GM18507 (cell line): ENCODE measurements around the gene ATG4A.
A peak's percentile ranks its signal among the peaks of the same experiment; 100 is the strongest.

ENCODE experiments used
- DNase-seq: peaks from one replicate; pipeline ENCODE4 v3.0.0; 2011; ENCODE audit warnings: low read depth; ENCODE audit not compliant: insufficient read length; ENCODE audit errors: extremely low spot score
- FAIRE-seq: peaks from 2 replicates; lab custom pipeline; 2011; peaks lifted over from hg19 to GRCh38; lab: Jason Lieb, UNC

Gene ATG4A, protein sequence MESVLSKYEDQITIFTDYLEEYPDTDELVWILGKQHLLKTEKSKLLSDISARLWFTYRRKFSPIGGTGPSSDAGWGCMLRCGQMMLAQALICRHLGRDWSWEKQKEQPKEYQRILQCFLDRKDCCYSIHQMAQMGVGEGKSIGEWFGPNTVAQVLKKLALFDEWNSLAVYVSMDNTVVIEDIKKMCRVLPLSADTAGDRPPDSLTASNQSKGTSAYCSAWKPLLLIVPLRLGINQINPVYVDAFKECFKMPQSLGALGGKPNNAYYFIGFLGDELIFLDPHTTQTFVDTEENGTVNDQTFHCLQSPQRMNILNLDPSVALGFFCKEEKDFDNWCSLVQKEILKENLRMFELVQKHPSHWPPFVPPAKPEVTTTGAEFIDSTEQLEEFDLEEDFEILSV

DNA sequence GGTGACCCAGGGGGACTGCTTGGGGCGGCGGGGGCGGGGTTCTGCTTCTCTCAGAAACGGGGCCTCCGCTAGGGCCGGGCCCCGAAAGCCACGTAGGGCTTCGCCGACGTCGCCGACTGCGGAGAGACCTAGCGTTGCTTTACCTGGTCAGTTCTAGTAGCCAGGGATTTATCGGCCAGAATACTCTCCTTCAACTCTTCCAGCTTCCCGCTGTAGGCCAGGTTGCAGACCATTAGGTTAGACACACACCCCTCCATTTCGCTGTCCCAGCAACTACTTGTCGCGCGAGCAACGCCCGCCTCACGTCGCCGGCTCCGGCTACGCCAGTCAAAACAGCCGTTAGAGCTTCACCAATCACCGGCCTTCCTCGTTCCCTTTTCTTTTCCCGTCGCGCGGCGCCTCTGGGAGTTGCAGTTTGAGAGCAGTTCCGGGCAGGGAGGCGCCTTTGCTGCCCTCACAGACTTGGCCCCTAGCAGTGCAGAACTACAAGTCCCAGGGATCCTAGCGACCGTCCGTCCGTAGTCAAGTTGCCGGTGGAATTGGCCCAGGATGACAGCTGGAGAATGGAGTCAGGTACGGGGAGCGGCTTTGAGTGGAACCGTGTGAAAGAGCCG is at the start of gene ATG4A, which contains the start of gene PSMD10:
Gene ATG4A, plus strand, starts transcription at position 515 of the 614 bp plus-strand sequence. Its CDS starts 49 bp downstream, at position 564.
Gene PSMD10, minus strand, starts transcription at position 279 of the 614 bp plus-strand sequence. Its CDS starts 22 bp downstream, at position 257.
- DNase-seq (peak; percentile 48), FAIRE-seq (peak; percentile 97)

DNA sequence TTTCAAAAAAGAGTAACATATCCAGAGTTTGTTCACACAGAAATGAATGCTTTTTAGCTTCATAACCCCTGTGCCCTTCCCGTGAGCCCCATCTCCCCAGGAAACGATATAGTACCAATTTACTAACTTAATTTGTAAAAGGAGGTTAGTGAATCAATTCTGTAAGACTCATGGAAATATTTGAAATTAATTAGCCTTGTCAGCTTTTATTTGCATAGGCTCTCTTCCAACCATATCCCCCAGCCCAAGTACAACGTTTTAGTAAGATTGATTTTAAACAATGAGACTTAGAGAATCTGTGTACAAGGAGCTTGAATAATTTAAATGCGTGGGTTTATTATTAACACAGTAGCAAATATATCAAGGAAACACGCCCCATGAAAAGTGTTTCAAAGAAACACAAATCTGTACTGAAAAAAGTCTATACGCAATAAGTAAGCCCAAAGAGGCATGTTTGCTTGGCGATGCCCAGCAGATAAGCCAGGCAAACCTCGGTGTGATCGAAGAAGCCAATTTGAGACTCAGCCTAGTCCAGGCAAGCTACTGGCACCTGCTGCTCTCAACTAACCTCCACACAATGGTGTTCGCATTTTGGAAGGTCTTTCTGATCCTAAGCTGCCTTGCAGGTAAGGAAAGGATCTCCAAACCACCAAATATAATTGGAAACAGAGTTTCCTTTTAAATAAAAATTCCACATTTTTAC is 46.9 kb upstream of the ATG4A start, which contains the start of gene VSIG1:
Gene VSIG1, plus strand, starts transcription at position 512 of the 703 bp plus-strand sequence. Its CDS starts 66 bp downstream, at position 578.
- no peak for FAIRE-seq
- DNase-seq, result no peak

DNA sequence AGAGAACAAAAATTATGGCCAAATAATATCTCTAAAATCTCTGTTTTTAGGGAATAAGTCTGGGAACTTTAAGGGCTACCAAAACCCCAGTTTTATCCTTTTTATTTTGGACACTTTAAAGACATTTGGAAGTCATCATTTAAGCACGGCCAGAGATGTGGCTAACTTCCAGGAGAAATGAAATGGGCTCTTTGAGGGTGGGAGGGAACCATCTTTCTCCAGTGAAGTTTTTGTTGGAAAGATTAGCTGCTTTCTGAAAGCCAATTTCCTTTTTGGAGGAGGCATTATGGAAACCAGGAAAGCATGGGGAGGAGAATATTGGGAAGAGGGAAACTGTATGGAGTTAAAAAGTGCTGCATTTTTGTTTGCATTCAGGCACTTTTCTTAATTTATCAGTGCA is 41.9 kb upstream of the ATG4A start:
- DNase-seq (no peak), FAIRE-seq (no peak)

DNA sequence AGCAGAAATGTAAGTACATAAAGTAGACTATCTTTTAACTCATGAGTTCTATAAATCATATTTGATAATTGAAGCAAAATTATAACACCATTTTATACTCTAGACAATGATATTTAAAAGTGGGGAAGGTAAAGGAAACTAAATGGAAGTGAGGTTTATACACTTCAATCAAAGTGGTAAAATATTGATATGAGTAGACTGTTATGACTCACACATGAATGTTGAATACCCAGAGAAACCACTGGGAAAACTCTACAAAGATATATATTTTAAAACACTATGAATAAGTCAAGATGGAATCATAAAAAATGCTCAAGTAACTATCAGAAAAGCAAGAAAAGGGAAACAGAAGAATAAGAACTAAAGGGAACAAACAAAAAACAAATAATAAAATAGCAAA is 38.4 kb upstream of the ATG4A start:
- FAIRE-seq, result no peak
- no peak for DNase-seq

DNA sequence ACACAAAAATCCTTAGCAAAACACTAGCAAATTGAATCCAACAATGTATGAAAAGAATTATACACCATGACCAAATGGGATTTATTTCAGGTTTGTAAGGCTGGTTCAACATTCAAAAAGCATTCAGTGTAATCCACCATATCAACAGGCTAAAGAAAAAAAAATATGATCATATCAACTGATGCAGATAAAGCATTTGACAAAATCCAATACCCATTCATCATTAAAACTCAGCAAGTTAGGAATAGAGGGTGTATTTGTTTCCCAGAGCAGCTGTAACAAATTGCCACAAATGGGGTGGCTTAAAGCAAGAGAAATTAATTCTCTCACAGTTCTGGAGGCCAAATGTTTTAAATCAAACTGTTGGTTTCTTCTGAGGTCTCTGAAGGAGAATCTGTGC is 36.0 kb upstream of the ATG4A start:
- DNase-seq (no peak), FAIRE-seq (no peak)

DNA sequence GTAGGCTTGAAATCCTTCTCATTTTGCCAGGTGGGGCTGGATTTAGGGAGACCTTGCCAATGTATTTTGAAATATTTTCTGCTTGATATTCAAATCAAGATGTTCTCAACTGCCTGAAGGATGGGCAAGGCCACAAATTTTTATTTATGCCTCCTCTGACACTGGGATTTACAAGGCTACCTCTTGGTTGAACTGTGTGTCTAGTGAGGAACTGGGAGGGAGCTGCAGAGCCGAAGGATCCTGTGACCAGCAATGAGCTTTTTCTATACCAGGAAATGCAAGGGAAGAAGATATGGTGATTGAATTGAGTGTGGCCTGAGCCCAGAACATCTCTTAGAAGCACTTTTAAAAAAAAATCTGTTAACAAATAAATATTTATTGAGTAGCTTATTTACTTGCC is 31.8 kb upstream of the ATG4A start:
- DNase-seq, result no peak
- no peak for FAIRE-seq

DNA sequence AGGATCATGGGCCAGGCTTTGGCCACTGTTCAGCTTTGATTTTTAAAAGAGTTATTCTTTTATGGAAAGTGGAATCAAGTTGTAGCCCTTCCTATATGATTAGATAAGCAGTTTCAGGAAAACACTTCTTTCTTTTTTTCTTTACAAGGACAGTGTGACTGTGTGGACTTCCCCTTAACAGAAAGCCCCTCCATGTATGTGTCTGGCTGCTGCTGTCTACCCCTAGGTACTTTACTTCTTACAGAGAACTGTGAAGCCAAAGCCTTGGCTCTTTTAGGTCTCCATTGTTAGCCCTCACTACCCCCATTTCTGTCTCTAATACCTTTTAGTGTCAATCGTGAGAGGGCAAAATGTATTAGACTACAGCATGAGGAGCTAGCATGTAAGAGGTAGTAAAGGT is 27.6 kb upstream of the ATG4A start:
- no peak for DNase-seq
- peak; percentile 50 for FAIRE-seq

DNA sequence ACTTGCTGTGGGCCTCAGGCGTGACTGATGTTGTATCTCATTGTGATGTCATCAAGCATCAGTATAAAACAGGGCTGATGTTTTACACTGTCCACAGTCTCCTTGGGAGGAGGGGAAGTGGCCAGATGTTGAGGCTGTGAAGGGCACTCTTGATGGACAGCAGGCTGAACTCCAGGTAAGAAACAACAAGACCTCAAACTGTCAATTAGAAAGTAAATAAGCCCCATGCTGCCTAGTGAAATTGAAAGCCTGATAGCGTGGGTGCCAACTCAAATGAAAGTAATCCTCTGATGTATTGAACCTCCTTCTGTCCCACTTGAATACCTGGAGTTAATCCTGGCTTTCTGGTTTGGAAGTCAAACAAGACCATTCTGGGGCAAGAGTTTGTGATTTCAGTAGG is 27.0 kb upstream of the ATG4A start:
- DNase-seq (no peak), FAIRE-seq (no peak)

DNA sequence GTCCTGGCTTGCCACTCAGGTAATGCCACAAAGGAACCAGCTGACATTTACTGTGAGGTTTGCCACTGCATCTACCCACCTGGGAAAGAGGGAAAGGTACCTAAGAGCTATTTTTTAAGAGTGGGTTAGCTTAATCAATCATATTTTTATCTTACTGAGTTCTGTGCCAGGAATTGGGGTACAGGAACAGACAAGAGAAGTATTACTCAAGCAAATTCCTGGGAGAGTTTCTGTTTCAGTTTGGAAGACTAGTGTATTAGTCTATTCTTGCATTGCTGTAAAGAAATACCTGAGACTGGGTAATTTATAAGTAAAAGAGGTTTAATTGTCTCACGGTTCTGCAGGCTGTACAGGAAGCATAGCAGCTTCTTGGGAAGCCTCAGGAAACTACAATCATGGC is 23.5 kb upstream of the ATG4A start:
- DNase-seq, result no peak
- no peak for FAIRE-seq

DNA sequence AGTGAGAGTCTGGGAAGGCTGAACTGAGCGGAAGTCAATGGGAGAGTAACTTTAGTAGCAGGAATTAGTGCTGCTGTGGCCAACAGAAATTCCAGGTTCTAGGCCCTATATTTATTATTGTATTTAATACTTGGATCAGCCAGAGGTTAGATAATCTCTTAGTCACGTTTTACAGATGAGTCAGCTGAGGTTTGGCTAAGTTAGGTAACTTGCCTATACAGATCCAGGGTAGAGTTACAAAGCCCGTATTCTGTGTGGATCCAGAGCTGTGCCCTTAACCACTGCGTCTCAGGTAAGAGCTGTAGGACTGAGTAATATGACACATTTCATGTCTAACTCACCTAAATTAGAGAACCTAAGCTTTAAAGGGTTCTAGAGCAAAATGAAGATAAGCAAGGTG is 20.7 kb upstream of the ATG4A start:
- DNase-seq, result no peak
- FAIRE-seq, result no peak

DNA sequence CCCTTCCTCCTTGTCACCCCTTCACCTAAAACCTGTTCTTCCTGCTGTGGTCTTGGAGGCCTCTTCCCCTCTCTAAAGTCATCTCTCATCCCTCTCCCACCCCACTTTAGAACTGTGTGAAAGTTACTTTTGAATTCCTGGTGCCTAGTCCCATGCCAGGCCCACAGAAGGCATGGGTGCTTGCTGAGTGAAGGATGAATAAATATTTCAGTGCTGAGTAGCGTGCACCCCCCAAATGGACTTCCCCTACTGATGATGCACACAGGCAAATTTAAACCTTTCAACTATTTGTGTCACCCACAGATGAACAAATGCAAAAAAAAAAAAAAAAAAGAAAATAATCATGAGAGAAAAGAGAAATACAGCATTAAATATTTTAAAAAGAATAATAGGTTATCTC is 20.0 kb upstream of the ATG4A start:
- no peak for DNase-seq
- FAIRE-seq, result no peak

DNA sequence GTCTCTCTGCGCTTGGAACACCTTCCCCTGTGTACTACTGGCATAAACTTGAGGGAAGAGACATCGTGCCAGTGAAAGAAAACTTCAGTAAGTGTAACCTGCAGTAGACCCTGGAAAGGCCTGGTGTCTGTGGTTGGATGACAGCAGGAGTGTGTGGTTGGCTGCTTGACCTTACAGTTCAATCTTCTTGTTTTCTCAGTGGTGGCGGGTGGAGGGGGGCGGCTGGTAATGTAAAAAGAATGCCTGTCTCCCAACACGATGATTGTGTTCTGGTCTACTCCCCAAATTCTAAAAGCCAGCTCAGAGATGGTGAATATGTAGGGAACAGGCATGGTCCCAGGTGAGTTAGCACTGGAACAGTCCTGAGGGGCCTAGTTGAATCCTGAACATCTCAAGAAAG is 18.8 kb upstream of the ATG4A start:
- DNase-seq, result no peak
- no peak for FAIRE-seq

DNA sequence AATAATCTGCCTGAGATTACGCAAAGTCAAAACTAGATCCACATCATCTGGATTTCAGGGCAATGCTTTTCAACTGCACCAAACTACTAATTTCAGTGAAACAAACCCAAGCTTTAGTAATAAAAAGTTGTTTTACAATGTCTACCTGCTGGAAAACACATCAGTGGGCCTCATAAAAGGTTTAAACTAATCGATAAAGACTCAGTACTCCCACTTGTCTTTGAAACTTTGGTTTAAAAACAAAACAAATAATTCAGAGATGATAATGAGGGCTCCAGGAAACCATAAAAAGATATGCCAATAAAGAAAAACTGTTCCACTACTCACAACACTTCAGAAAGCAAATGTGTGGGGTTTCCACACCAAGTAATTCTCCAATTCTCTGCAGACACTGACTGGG is 10.5 kb upstream of the ATG4A start:
- FAIRE-seq (no peak), DNase-seq (no peak)

DNA sequence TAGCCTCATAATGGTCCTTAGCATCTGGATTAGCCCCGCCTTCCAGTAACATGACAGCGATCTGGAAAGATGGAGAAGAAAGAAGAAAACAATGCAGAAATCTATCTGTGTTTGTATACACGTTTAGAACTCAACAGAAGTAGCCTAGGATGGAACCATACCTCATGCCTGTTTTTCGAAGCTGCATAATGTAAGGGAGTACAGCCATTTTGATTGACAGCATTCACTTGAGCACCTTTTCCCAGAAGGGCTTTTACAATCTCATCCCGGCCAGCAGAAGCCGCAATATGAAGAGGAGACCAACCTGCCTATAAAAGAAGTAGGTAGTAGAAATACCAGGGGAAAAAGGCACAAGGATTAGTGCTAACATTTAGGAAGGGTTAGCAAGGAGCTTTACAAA is 3.8 kb upstream of the ATG4A start:
- FAIRE-seq, result no peak
- no peak for DNase-seq

DNA sequence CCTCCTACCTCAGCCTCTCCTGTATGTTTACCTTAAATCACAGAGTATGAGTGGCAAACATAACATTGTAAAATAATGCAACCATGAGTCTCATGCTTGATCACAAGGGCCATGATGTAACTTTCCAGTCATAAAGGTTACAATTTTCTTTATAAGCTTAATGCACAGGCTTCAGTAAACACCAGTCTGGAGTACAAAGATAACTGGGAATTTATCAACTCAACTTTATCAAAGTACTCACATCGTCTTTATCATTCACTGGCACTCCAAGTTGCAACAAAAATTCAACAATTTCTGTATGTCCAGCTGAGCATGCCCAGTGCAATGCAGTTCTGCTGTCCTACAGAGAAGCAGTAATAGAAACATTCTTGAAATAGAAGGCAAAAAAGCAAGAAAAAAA is 3.1 kb upstream of the ATG4A start:
- DNase-seq (no peak), FAIRE-seq (peak; percentile 12)

DNA sequence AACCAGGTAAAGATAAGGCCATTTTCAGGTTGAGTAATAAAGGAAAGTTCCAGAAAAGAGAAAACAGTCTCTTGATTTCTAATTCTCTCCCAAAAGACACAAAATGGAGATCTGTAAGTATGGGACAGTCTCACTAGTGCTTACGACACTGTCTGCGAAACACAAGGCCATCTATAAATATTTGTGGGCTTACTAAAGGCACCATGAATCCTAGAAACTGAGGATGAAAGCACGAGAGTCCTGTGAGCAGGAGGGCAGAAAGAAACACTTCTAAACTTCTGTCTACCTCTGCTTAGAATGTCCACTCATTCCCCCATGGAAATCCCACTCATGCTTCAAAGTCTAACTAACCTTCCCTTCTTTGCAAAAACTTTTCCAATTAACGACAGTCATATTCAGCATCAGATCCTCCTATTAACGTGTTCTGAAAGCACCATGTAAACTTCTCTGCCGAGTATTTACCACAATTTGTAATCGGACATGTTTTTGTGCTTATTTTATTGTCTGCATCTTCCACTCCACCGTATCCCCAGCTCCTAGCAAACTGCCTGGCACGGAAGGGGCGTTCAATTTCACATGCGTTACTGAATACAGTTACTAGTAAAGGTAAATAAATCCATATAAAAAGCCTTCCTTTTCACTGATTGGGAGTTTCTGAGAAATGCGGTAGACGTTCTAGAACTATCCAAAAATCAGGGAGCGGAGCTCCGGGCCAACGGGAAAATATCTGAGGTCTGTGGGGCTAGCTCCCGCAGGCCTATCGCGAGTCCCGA is 901 bp upstream of the ATG4A start:
- DNase-seq (no peak), FAIRE-seq (peak; percentile 52)

DNA sequence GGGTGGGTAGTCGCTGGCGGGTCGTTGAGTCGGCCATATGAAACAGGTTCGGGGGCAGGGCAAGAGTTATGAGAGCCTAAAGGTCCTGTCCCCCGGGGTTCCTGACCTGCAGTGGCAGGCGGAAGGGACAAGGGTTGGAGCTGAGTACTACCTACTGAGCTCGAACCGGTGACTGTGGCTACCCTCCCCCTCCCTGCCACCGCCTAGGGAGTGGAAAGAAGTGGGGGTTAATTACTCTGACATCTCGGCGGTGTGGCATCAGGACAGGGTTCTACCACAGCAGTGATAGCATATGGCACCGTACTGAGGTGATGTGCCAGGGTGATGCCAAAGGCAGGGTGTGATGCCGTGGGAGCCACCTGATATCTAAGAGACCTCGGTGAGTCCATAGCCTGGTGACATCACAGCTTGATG is 307 bp downstream of the ATG4A start:
- DNase-seq (no peak), FAIRE-seq (no peak)

DNA sequence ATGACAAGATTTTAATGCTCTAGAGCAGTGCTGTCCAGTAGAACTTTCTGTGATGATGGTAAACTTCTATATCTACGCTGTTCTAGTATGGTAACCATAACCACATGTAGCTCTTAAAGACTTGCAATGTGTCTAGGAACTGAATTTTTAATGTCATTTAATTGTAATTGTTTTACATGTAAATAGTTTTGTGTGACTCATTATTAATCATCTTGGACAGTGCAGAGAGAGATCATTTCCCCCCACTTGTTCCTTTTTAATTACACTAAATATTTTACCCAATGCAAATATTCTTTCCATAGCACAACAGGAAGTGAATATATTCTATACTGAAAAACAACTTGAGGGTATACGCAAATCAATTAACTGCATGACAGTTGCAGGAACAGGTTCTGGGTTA is 5.8 kb downstream of the ATG4A start:
- FAIRE-seq, result no peak

DNA sequence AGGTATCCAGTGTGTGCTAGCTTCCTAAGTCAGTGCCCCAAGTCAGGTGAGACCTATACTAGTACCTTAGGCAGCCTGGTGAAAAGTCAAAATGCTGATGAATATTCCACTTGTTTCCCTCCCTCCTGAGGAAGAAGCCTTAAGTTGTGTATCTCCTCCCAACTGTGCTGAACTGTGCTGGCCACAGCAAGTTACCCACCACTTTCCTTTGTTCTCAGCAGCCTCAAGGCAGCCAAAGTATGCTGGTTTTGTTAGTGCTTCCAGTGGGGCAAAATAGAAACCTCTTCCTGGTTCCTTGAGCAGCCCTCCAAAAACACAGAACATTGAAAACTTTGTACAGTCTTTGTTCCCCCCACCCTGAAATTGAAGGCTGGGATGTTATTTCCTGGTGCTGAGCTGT is 13.9 kb downstream of the ATG4A start:
- DNase-seq (no peak), FAIRE-seq (no peak)

More for the DNA sequence above, 5.8 kb downstream of the ATG4A start:
- DNase-seq, result no peak

DNA sequence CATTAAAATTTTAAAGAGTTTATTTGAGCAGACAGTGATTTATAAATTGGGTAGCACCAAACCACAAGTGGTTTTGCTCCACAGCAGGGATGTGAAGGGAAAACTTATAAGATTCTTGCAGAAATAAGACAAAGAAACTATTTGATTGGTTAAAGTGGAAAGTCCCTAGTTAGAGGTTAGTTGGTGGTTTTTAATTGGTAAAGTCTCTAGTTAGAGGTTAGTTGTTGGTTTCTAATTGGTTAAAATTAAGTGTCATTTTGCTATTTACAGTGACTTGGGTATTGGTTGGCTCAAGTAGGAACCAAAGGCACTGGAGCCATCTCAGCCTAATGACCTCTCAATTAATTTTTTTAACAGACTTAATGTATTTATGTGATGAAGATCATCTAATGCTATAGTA is 23.0 kb downstream of the ATG4A start:
- DNase-seq (no peak), FAIRE-seq (no peak)
